CD4-positive, alpha-beta T cell (primary cell): Measurements from ENCODE around the gene TMEM52. TPM values are rescaled to one million over a fixed set of nuclear protein-coding genes. Genes with fewer than 3 reads are reported as not detected.
"Not testable (repeated sequence)": the region's sequence is repeated elsewhere in the genome, so short reads cannot be mapped to it uniquely, and the experiment has no call there.

Experiments
- ATAC-seq: fragments of 200-7000 bp; cut with Tn5 transposase; one replicate; pipeline ENCODE4 v1.10.0; 2022; ENCODE audit warnings: mild to moderate bottlenecking; ENCODE audit not compliant: poor library complexity
- CTCF ChIA-PET: fragments of 350-600 bp; sonication (Branson Sonifier 250); formaldehyde crosslinking; loops from one replicate; lab custom pipeline; 2021; ENCODE audit warnings: antibody characterized with exemption, inconsistent platforms; lab: Charles Lee
- POLR2A ChIA-PET: fragments of 350-600 bp; sonication (Branson Sonifier 250); formaldehyde crosslinking; loops from one replicate; lab custom pipeline; 2021; ENCODE audit warnings: antibody characterized with exemption, inconsistent platforms; lab: Charles Lee
- DNase-seq, 14 experiments: peaks; one replicate each; pipeline ENCODE4 v3.0.0-alpha.2; 2013 to 2020; ENCODE audit warnings: mixed read lengths in 2 of 14
- H3K27ac ChIP-seq, 2 donors: one replicate each; pipeline versions ENCODE4 v1.5.1 to v1.7.0; 2013; ENCODE audit warnings: low read length in 2 of 2, low read depth in 1 of 2, mild to moderate bottlenecking in 1 of 2
- H3K27me3 ChIP-seq, 2 experiments: 1 replicate in 1 of 2; 2 replicates in 1 of 2; pipeline versions ENCODE4 v1.6.1 to v1.7.0; 2013; ENCODE audit warnings: low read length in 2 of 2, control low read depth in 1 of 2, mild to moderate bottlenecking in 1 of 2, moderate library complexity in 1 of 2; ENCODE audit not compliant: insufficient read depth in 2 of 2, control insufficient read depth in 1 of 2
- H3K36me3 ChIP-seq: one replicate; pipeline ENCODE4 v1.6.1; 2013; ENCODE audit warnings: low read length, control low read depth; ENCODE audit not compliant: insufficient read depth
- H3K4me1 ChIP-seq: one replicate; pipeline ENCODE4 v1.6.1; 2013; ENCODE audit warnings: low read length, control low read depth; ENCODE audit not compliant: insufficient read depth
- H3K4me3 ChIP-seq: one replicate; pipeline ENCODE4 v1.5.1; 2013; ENCODE audit warnings: mild to moderate bottlenecking, low read length, moderate library complexity
- H3K9me3 ChIP-seq, 2 experiments: 1 replicate in 1 of 2; 2 replicates in 1 of 2; pipeline versions ENCODE4 v1.6.1 to v1.7.0; 2013; ENCODE audit warnings: low read length in 2 of 2, mild to moderate bottlenecking in 2 of 2, control low read depth in 1 of 2, moderate library complexity in 1 of 2; ENCODE audit not compliant: control insufficient read depth in 1 of 2, insufficient read depth in 1 of 2
- H3K27ac Mint-ChIP-seq: one replicate; pipeline ENCODE4 v1.8.0; 2020; ENCODE audit warnings: mixed read lengths
- H3K27me3 Mint-ChIP-seq: one replicate; pipeline ENCODE4 v1.8.0; 2021; ENCODE audit warnings: mixed read lengths
- H3K36me3 Mint-ChIP-seq: one replicate; pipeline ENCODE4 v1.8.0; 2021; ENCODE audit warnings: low read depth, mixed read lengths
- H3K4me1 Mint-ChIP-seq: one replicate; pipeline ENCODE4 v1.8.0; 2021; ENCODE audit warnings: low read depth, mixed read lengths
- H3K4me3 Mint-ChIP-seq: one replicate; pipeline ENCODE4 v1.8.0; 2020; ENCODE audit warnings: mild to moderate bottlenecking, mixed read lengths
- H3K9me3 Mint-ChIP-seq: one replicate; pipeline ENCODE4 v1.8.0; 2020; ENCODE audit warnings: mixed read lengths
- intact Hi-C, 2 experiments: fragments of 100-400 bp; cut with DNase I in 1 of 2; cut with micrococcal nuclease in 1 of 2; formaldehyde crosslinking; loops; one replicate each; pipeline versions ENCODE4 v1.15.1 to v1.9.0; 2023 to 2025; cut with DNase I, micrococcal nuclease
- total RNA-seq, 174 experiments: library from RNA in 2 of 174; stranded (reverse) in 2 of 174; gene quantifications; one replicate each; pipeline ENCODE4 v1.2.3 and lab custom pipeline; 2021 to 2026
- TF ChIP-seq, protein P1 (sequence below): fragments of 200-600 bp; IDR thresholded peaks from one replicate; pipeline ENCODE4 v1.8.0; 2022; ENCODE audit warnings: antibody characterized with exemption, mild to moderate bottlenecking

TMEM52 gene
- total RNA-seq, 2 experiments from 2014 or later, result 0.49 to 1.9 TPM

DNA sequence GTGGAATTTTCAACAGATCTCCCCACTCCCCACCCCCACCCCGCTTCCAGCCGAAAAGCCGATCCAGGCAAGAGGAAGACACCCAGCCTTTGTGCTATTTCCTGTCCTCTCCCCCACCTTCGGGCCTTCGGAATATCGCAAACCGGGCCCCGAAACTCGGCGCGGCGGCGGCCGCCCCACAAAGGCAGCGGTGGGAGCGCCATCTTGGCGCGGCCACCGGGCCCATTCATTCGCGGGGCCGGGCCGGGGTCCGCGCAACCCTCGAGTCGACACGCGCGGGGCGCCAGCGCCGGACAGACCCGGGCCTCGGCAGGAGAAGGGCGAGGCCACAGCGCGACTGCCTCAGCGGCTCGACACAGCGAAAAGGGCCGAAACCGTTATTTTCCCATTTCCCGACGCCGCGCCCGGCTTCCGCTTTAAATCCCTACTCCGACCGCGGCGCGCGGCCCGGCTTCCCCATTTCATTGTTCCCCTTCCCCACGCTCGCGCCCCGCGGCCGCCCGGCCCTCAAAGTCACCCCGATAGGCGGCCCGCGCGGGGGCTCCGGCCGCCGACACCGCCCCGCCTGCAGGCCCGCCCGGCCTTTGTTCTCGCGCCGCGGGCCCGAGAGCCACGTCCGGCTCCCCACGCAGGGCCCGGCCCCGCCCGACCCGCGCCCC is 29.1 kb downstream of the TMEM52 start:
- peak overlapping the region; percentile 90 for H3K27ac Mint-ChIP-seq
- ATAC-seq (peak; percentile 6), DNase-seq (peak in 8 of 14 experiments; percentile 15 to 73 (median 39))
- H3K4me1 ChIP-seq, result peaks cover 75% of the 10 kb centered on the region
- no peaks in the 10 kb centered on the region for H3K27me3 Mint-ChIP-seq
- no peaks in the 10 kb centered on the region for H3K36me3 ChIP-seq
- peak overlapping the region; percentile 66 for H3K4me3 ChIP-seq
- peak overlapping the region; percentile 92 for H3K4me3 Mint-ChIP-seq
- H3K27ac ChIP-seq, result peak overlapping the region; percentile 67 to 84
- TF ChIP-seq, protein P1, sequence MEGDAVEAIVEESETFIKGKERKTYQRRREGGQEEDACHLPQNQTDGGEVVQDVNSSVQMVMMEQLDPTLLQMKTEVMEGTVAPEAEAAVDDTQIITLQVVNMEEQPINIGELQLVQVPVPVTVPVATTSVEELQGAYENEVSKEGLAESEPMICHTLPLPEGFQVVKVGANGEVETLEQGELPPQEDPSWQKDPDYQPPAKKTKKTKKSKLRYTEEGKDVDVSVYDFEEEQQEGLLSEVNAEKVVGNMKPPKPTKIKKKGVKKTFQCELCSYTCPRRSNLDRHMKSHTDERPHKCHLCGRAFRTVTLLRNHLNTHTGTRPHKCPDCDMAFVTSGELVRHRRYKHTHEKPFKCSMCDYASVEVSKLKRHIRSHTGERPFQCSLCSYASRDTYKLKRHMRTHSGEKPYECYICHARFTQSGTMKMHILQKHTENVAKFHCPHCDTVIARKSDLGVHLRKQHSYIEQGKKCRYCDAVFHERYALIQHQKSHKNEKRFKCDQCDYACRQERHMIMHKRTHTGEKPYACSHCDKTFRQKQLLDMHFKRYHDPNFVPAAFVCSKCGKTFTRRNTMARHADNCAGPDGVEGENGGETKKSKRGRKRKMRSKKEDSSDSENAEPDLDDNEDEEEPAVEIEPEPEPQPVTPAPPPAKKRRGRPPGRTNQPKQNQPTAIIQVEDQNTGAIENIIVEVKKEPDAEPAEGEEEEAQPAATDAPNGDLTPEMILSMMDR, result no peak
- no peaks in the 10 kb centered on the region for H3K9me3 ChIP-seq
- no peaks in the 10 kb centered on the region for H3K27me3 ChIP-seq
- no peaks in the 10 kb centered on the region for H3K9me3 Mint-ChIP-seq
- ChIA-PET POLR2A (interaction anchor here (0.6 to 1.5 kb wide), 2 partner anchors 54 to 110 kb away, joined by 3 to 4 read pairs; no protein-coding TSS in a partner anchor), CTCF (interaction anchor here (0.7 kb wide), 1 partner anchor 31 kb away, joined by 4 read pairs; no protein-coding TSS in a partner anchor)
- intact Hi-C loops, result loop anchor here (2.0 to 5.0 kb wide), 2 partner anchors 48 to 111 kb away; partner anchors contain the start of gene NADK (in 1 of the 2)
- H3K36me3 Mint-ChIP-seq, result peaks cover 26% of the 10 kb centered on the region
- H3K4me1 Mint-ChIP-seq, result peaks cover 55% of the 10 kb centered on the region

DNA sequence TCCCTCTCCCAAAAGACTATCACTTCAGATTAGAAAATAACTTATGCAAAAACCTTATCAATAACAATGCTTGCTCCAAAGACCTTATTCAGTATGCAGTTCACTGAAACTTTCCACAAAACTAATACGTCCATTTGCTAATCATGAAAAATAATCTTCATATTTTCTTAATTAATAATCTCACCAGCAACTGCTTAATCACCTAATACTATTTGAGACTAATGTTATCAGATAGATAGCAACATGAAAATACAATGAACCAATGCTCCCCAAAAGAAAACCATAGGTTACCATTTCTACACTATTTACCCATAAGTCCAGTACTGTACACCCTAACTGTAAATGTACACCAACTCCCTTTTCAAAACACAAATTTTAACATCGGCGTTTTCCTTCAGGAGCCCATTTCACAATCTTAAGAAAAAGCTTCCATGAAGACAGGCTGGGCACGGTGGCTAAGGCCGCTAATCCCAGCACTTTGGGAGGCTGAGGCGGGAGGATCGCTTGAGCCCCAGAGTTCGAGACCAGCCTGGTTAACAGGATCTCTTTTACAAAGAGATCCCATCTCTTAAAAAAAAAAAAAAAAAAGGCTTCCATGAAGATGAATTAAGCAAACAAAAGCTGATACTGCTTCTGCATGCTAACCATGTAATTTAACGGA is 29.9 kb downstream of the TMEM52 start:
- POLR2A ChIA-PET, result interaction anchor here (0.6 to 1.5 kb wide), 4 partner anchors 17 to 109 kb away, joined by 3 to 5 read pairs (median 4); no protein-coding TSS in a partner anchor
- DNase-seq, result no peak

DNA sequence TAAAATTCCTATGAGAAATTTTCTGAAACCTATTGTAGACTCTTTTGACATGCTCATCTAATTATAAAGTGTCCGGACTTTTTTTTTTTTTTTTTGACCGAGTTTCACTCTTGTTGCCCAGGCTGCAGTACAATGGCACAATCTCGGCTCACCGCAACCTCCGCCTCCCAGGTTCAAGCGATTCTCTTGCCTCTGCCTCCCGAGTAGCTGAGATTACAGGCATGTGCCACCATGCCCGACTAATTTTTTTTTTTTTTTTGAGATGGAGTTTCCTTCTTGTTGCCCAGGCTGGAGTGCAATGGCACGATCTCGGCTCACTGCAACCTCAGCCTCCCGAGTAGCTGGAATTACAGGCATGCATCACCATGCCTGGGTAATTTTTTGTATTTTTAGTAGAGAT is 35.2 kb downstream of the TMEM52 start:
- DNase-seq, H3K27me3 ChIP-seq, H3K4me3 ChIP-seq, H3K27ac ChIP-seq, intact Hi-C loops, H3K9me3 Mint-ChIP-seq, ATAC-seq, H3K27me3 Mint-ChIP-seq, H3K36me3 ChIP-seq, H3K9me3 ChIP-seq: not testable (repeated sequence)
- ChIA-PET CTCF (interaction anchor here (0.6 to 1.1 kb wide), 3 partner anchors 8 to 535 kb away, joined by 3 read pairs; no protein-coding TSS in a partner anchor), POLR2A (interaction anchor here (0.6 to 2.1 kb wide), 3 partner anchors 25 to 104 kb away, joined by 3 to 6 read pairs (median 3); no protein-coding TSS in a partner anchor)
- Mint-ChIP-seq H3K4me1 (peaks cover 73% of the 10 kb centered on the region), H3K27ac (peak overlapping the region; percentile 71), H3K4me3 (peak overlapping the region; percentile 69), H3K36me3 (peaks cover 33% of the 10 kb centered on the region)
- H3K4me1 ChIP-seq, result peaks cover 93% of the 10 kb centered on the region

More for the DNA sequence above, 29.9 kb downstream of the TMEM52 start:
- H3K4me1 ChIP-seq, result peaks cover 75% of the 10 kb centered on the region
- H3K36me3 ChIP-seq, result no peaks in the 10 kb centered on the region
- intact Hi-C loops, result loop anchor here (5.0 kb wide), 1 partner anchor 47 kb away; no protein-coding TSS in a partner anchor
- no peaks in the 10 kb centered on the region for H3K9me3 Mint-ChIP-seq
- no peaks in the 10 kb centered on the region for H3K27me3 Mint-ChIP-seq
- TF ChIP-seq, protein P1, result no peak
- H3K27me3 ChIP-seq, result no peaks in the 10 kb centered on the region
- CTCF ChIA-PET, result interaction anchor here (0.7 to 4.6 kb wide), 4 partner anchors 8 to 31 kb away, joined by 3 to 27 read pairs (median 4); no protein-coding TSS in a partner anchor
- peaks cover 27% of the 10 kb centered on the region for H3K36me3 Mint-ChIP-seq
- ATAC-seq, result no peak
- H3K4me3 ChIP-seq, result peak overlapping the region; percentile 66
- H3K4me3 Mint-ChIP-seq, result peak overlapping the region; percentile 92
- H3K4me1 Mint-ChIP-seq, result peaks cover 48% of the 10 kb centered on the region
- H3K27ac ChIP-seq, result peak overlapping the region; percentile 30 to 67
- no peaks in the 10 kb centered on the region for H3K9me3 ChIP-seq
- H3K27ac Mint-ChIP-seq, result peak overlapping the region; percentile 90
